Measurements from ENCODE around the gene TAF4.
"Not testable (repeated sequence)": the region's sequence is repeated elsewhere in the genome, so short reads cannot be mapped to it uniquely, and the experiment has no call there.

TAF4 gene

GRCh38 chr20:61982191-61982950 lies 83.3 kb downstream of the TAF4 start:
- H3K4me3 ChIP-seq (ENCODE audit: low read depth, low read length) = no peak overlapping the region

DNA sequence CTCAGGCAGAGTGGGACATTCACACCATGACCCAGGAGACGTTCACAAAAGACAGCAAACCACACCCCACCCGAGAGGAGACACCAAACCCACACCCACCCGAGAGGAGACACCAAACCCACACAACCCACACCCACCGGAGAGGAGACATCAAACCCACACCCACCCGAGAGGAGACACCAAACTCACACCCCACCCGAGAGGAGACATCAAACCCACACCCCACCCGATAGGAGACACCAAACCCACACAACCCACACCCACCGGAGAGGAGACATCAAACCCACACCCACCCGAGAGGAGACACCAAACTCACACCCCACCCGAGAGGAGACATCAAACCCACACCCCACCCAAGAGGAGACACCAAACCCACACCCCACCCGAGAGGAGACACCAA lies 84.0 kb downstream of the TAF4 start:
- H3K4me3 ChIP-seq (ENCODE audit: low read depth, low read length) = not testable (repeated sequence)

- no peak overlapping the region for H3K4me3 ChIP-seq (ENCODE audit: low read depth, low read length)
Observed at GRCh38 chr20:61980647-61981583, 84.8 kb downstream of the TAF4 start.

DNA sequence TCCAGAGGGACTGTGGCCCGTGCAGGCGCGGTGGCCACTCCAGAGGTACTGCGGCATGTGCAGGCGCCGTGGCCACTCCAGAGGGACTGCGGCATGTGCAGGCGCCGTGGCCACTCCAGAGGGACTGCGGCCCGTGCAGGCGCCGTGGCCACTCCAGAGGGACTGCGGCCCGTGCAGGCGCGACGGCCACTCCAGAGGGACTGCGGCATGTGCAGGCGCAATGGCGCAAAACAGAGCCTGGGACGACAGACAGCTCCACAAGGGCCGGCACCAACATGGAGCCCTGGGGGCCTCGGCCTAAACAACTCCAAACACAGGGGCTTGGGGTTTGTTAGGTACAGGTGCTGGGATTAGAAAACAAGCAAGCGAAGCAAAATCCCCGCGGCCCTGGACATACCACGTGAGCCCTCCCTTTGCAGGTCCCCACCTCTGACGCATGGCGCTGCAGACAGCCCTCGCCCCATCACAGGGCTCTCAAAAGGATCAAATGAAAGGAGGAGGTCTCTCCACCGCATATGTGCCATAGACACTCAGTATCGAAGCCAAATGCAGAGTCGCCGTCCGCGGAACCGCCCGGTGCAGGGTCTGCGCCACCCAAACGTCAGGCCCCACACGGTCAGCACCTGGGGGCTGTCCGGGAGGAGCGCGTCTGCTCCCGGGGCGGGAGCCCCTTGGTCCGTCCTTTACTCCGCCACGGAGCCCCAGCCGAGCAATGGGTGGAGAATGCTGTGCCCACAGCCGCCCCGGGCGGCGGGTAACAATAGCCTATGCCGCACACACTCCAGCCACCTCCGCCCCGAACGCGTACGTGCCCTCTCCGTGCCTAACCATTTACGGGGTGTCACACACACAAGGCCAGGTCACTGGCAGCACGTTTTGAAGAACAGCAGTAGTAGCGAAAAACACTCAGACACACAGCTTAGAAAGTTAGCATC lies 85.7 kb downstream of the TAF4 start:
- no peak overlapping the region for H3K4me3 ChIP-seq (ENCODE audit: low read depth, low read length)

GRCh38 chr20:61979090-61979489 lies 86.6 kb downstream of the TAF4 start:
- no peak overlapping the region for H3K4me3 ChIP-seq (ENCODE audit: low read depth, low read length)

- H3K4me3 ChIP-seq (ENCODE audit: low read depth, low read length) = no peak overlapping the region
Observed at GRCh38 chr20:61978491-61978890, 87.2 kb downstream of the TAF4 start.

GRCh38 chr20:61977419-61977786 lies 88.3 kb downstream of the TAF4 start:
- no peak overlapping the region for H3K4me3 ChIP-seq (ENCODE audit: low read depth, low read length)

- H3K4me3 ChIP-seq (ENCODE audit: low read depth, low read length) = no peak overlapping the region
Observed at GRCh38 chr20:61976644-61977418, 88.8 kb downstream of the TAF4 start.

DNA sequence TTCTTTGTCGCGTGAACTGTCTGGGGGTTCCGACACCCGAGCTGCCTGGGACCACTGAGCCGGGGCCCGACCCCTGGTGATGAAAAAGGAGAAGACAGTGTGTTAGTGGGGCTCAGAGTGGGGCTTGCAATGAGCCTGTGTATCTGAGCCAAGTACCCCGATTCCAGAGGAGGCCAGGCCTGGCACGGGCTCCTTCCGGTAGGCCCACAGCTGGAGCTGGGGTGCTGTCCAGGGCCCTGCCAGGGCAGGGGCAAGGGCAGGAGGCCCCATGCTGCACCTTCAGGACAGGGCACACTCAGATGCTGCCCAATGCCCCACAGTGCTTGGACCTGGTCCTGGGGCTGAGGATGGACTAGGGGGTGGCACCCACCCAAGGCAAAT lies 89.4 kb downstream of the TAF4 start:
- no peak overlapping the region for H3K4me3 ChIP-seq (ENCODE audit: low read depth, low read length)

DNA sequence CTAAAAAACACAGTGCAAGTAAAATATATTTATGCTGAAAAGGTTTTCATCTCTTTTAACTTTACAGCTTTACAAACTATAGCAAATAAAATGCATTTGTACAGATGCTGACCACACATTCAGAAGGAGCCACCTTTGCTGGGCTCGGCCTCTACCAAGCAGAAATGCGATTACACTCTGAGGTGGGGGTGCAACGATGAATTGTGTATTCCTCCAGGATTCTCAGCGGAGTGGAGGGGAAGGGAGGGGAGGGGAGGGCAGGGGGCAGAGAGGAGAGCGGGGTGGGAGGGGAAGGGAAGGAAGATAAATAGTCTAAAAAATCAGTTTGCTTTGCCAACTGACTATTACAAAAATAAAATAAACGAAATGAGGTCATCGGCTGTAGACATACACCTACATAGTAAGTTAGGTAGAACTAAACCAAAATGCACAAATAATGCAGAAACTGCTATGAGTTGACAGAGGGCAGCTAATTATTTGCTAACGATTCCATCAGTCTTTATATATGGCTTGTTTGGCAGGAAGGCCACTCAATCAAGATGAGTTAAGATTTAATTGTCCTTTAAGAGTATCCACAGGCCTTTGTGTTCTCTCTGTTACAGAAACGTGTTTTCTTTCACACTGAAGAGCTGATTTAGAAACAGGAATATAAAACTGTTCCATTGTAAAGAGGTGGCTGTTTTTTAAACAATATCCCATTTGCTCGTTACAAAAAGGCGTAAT lies 90.1 kb downstream of the TAF4 start:
- no peak overlapping the region for H3K4me3 ChIP-seq (ENCODE audit: low read depth, low read length)

DNA sequence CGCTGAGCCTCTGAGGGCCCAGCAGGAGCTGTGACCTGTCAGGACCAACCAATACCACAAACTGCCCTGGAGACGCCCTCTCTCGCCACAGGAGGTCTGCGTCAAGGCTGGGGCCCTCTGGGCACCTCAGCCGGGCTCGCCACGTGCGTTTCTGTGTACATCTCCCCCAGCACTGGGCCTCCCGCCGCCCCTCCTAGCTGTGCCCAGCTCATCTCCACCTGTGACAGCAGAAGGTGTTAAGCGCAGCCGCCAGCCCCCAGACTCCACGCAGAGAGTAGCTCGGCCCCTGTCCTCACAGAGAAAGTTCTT lies 91.4 kb downstream of the TAF4 start:
- no peak overlapping the region for H3K4me3 ChIP-seq (ENCODE audit: low read depth, low read length)

- no peak overlapping the region for H3K4me3 ChIP-seq (ENCODE audit: low read depth, low read length)
Observed at GRCh38 chr20:61973515-61974356, 91.9 kb downstream of the TAF4 start.

- H3K4me3 ChIP-seq (ENCODE audit: low read depth, low read length) = no peak overlapping the region
Observed at GRCh38 chr20:61972636-61973508, 92.8 kb downstream of the TAF4 start.

- H3K4me3 ChIP-seq (ENCODE audit: low read depth, low read length) = not testable (repeated sequence)
Observed at GRCh38 chr20:61971595-61971994, 94.1 kb downstream of the TAF4 start.

- no peak overlapping the region for H3K4me3 ChIP-seq (ENCODE audit: low read depth, low read length)
Observed at GRCh38 chr20:61970357-61970756, 95.3 kb downstream of the TAF4 start.

DNA sequence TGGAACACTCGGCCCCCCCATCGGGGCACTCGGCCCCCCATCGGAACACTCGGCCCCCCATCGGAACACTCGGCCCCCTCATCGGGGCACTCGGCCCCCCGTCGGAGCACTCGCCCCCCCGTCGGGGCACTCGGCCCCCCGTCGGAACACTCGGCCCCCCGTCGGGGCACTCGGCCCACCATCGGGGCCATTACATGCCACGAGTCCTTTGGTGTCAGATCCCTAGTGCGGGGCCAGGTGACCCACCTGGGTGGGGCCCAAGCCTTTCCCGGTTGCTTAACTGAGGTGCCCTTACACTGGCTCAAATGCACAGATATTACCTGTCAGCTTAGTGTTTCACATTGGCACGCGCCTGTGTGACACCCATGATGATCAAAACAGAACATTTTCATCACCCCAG lies 95.9 kb downstream of the TAF4 start:
- no peak overlapping the region for H3K4me3 ChIP-seq (ENCODE audit: low read depth, low read length)

- H3K4me3 ChIP-seq (ENCODE audit: low read depth, low read length) = no peak overlapping the region
Observed at GRCh38 chr20:61968932-61969331, 96.7 kb downstream of the TAF4 start.
